ENCODE results near the gene FTH1.

GRCh38 chr11:61969838-61970662 lies 2.6 kb upstream of the FTH1 start:
- TF ChIP-seq EP300 (IDR thresholded peaks at IDR 0.05; ENCODE audit: borderline replicate concordance in 1 of 2, low read depth in 1 of 2, low read length in 1 of 2) (peak in 1 of 2 experiments; percentile 41; a peak in 1 of 4 replicates), CTCF (IDR thresholded peaks at IDR 0.05) (no peak), FOXM1 (IDR thresholded peaks at IDR 0.05; ENCODE audit: low read depth) (no peak), FOSL2 (IDR thresholded peaks at IDR 0.05; ENCODE audit: borderline replicate concordance, low read depth) (peak; percentile 40; the same call in 1 of the 2 replicates), POLR2AphosphoS5 (IDR thresholded peaks at IDR 0.05; ENCODE audit: low read depth, low read length) (no peak; the same call in 1 of the 2 replicates), USF1 (IDR thresholded peaks at IDR 0.05; ENCODE audit: borderline replicate concordance, low read depth) (no peak), YY1 (IDR thresholded peaks at IDR 0.05; ENCODE audit: low read depth) (no peak)
